ENCODE measurements around the gene PACRG.

Gene PACRG

GRCh38 chr6:162722226-162722625, 5.5 kb upstream of the PACRG start:
- ChIA-PET CTCF (no interaction called here), POLR2A (ENCODE audit: low non-redundant PET) (no interaction called here)
- H3K27ac ChIP-seq: no peak overlapping the region
- DNase-seq (ENCODE audit: low spot score): no peak
- TF ChIP-seq, protein P1, sequence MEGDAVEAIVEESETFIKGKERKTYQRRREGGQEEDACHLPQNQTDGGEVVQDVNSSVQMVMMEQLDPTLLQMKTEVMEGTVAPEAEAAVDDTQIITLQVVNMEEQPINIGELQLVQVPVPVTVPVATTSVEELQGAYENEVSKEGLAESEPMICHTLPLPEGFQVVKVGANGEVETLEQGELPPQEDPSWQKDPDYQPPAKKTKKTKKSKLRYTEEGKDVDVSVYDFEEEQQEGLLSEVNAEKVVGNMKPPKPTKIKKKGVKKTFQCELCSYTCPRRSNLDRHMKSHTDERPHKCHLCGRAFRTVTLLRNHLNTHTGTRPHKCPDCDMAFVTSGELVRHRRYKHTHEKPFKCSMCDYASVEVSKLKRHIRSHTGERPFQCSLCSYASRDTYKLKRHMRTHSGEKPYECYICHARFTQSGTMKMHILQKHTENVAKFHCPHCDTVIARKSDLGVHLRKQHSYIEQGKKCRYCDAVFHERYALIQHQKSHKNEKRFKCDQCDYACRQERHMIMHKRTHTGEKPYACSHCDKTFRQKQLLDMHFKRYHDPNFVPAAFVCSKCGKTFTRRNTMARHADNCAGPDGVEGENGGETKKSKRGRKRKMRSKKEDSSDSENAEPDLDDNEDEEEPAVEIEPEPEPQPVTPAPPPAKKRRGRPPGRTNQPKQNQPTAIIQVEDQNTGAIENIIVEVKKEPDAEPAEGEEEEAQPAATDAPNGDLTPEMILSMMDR (conservative IDR thresholded peaks at IDR 0.05; ENCODE audit: low read depth): no peak

DNA sequence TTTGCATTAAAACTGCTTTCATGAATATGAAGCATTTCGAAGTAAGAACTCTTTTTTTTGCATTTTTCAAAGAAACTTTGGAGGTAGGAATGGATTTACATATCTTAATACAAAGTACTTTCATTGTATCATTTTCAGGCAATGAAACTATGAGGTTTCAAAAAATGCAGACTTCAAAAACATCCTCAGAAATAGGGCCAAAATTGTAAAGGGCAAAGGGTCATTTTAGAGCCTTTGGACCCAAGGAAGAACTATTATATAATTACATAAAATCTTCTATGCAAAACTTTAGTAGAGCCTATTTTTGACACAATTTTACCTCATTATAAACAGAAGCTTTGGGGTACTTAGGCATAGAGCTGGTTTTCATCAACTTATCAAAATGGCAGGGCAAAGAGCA, 5.1 kb upstream of the PACRG start:
- ChIA-PET POLR2A (ENCODE audit: low non-redundant PET) (no interaction called here), CTCF (no interaction called here)
- no peak overlapping the region for H3K27ac ChIP-seq
- no peak for DNase-seq (ENCODE audit: low spot score)
- TF ChIP-seq, protein P1 (conservative IDR thresholded peaks at IDR 0.05; ENCODE audit: low read depth): no peak

DNA sequence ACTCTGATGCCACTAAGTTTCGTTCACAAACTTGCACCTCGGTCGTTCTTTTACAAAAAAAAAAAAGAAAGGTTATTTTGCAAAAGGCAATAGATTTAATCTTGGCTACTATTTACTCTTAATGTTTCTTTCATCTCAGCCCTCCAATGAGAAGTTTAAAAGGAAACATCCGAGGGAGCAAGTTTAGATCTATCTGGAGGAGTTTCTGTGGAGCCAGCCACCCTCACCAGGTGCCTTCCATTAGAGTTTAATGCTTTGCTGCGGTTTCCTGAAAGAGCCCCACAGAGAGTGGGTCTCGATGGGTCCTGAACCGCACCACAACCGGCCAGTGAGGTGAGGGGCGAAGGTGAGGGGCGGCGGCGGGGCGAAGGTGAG, 840 bp upstream of the PACRG start:
- DNase-seq (ENCODE audit: low spot score): no peak
- CTCF ChIA-PET: no interaction called here
- POLR2A ChIA-PET (ENCODE audit: low non-redundant PET): no interaction called here
- peak overlapping the region; percentile 29; the same call in 1 of the 2 replicates for H3K27ac ChIP-seq
- TF ChIP-seq, protein P1 (conservative IDR thresholded peaks at IDR 0.05; ENCODE audit: low read depth): no peak

- no peak for DNase-seq (ENCODE audit: low spot score)
- TF ChIP-seq, protein P1 (conservative IDR thresholded peaks at IDR 0.05; ENCODE audit: low read depth): no peak
- CTCF ChIA-PET: no interaction called here
- no peak overlapping the region for H3K27ac ChIP-seq
- POLR2A ChIA-PET (ENCODE audit: low non-redundant PET): no interaction called here
These were observed 423 bp downstream of the PACRG start for GRCh38 chr6:162728197-162728596.

DNA sequence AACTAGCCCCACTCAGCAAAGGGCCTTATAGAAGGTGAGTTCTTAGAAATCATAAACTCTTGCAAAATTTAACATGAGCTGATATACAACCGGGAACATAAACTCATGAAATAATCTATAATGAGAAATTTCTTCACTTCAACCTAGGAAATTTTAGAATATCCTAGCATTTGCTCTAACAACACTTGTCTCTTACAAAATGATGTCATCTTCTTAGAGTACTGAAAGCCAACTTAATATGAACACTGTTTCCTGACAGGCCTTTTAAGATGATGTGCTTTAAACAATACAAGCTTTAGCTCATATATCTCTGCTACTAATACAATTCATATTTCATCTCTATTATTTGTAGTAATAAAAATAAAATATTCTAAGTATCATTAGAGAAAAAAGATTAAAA, 932 bp downstream of the PACRG start:
- CTCF ChIA-PET: interaction anchor here (0.5 to 0.6 kb wide), 2 partner anchors 202 to 412 kb away, joined by 3 to 4 read pairs; no protein-coding TSS in a partner anchor
- TF ChIP-seq, protein P1 (conservative IDR thresholded peaks at IDR 0.05; ENCODE audit: low read depth): no peak
- POLR2A ChIA-PET (ENCODE audit: low non-redundant PET): no interaction called here
- no peak overlapping the region for H3K27ac ChIP-seq
- no peak for DNase-seq (ENCODE audit: low spot score)

- CTCF ChIA-PET: no interaction called here
- TF ChIP-seq, protein P1 (conservative IDR thresholded peaks at IDR 0.05; ENCODE audit: low read depth): no peak
- H3K27ac ChIP-seq: no peak overlapping the region
- POLR2A ChIA-PET (ENCODE audit: low non-redundant PET): no interaction called here
- DNase-seq (ENCODE audit: low spot score): no peak
These were observed 2.7 kb downstream of the PACRG start for GRCh38 chr6:162730502-162730901.

GRCh38 chr6:162733489-162733888, 5.7 kb downstream of the PACRG start:
- POLR2A ChIA-PET (ENCODE audit: low non-redundant PET): no interaction called here
- no peak for DNase-seq (ENCODE audit: low spot score)
- H3K27ac ChIP-seq: no peak overlapping the region
- TF ChIP-seq, protein P1 (conservative IDR thresholded peaks at IDR 0.05; ENCODE audit: low read depth): no peak
- CTCF ChIA-PET: interaction anchor here (0.6 kb wide), 1 partner anchor 42 kb away, joined by 4 read pairs; no protein-coding TSS in a partner anchor

Measured in RWPE1 (cell line).